ENCODE data around the gene CDC6. TPM values are rescaled to one million over a fixed set of nuclear protein-coding genes. Genes with fewer than 3 reads are reported as not detected.
A peak's percentile ranks its signal among the peaks of the same experiment; 100 is the strongest.

The CDC6 gene
- total RNA-seq, 4 donors from 2014 or later, result 0.27 to 0.75 (median 0.66) TPM; not detected in 1

- TF ChIP-seq POLR2A (IDR thresholded peaks at IDR 0.05) (no peak), CTCF (IDR thresholded peaks at IDR 0.05 in 4 of 5, conservative IDR thresholded peaks at IDR 0.05 in 1 of 5) (no peak)
- no peak overlapping the region for H3K4me3 ChIP-seq
- no peak for ATAC-seq
- intact Hi-C loops (cut with DNase I; ENCODE audit: low total_unique reads), result no loop called here
- no peak for DNase-seq
- H3K4me1 ChIP-seq, result peaks cover 100% of the 10 kb centered on the region in 2 donors
- no peaks in the 10 kb centered on the region for H3K9me3 ChIP-seq
- no peaks in the 10 kb centered on the region for H3K27me3 ChIP-seq
- in situ Hi-C loops (cut with MboI; ENCODE audit: low sequenced_read_pairs in 4 of 4), result no loop called here
- peak overlapping the region; percentile 95 to 100 (median 98) for H3K27ac ChIP-seq
- H3K36me3 ChIP-seq, result no peaks in the 10 kb centered on the region
Observed at GRCh38 chr17:40327244-40327729, 39.6 kb downstream of the CDC6 start.

GRCh38 chr17:40327735-40328385 is 40.2 kb downstream of the CDC6 start:
- DNase-seq (peak in 1 of 2 donors; percentile 66), ATAC-seq (no peak)
- intact Hi-C loops (cut with DNase I; ENCODE audit: low total_unique reads) (no loop called here), in situ Hi-C loops (cut with MboI; ENCODE audit: low sequenced_read_pairs in 4 of 4) (no loop called here)
- H3K27ac ChIP-seq, result peak overlapping the region; percentile 95 to 100 (median 98)
- no peak overlapping the region for H3K4me3 ChIP-seq
- no peaks in the 10 kb centered on the region for H3K9me3 ChIP-seq
- TF ChIP-seq CTCF (IDR thresholded peaks at IDR 0.05 in 4 of 5, conservative IDR thresholded peaks at IDR 0.05 in 1 of 5), result no peak
- TF ChIP-seq POLR2A (IDR thresholded peaks at IDR 0.05), result no peak
- H3K4me1 ChIP-seq, result peaks cover 100% of the 10 kb centered on the region in 2 donors
- H3K27me3 ChIP-seq, result no peaks in the 10 kb centered on the region
- H3K36me3 ChIP-seq, result no peaks in the 10 kb centered on the region

GRCh38 chr17:40328386-40328766 is 40.7 kb downstream of the CDC6 start:
- Histone ChIP-seq H3K4me3 (no peak overlapping the region), H3K36me3 (no peaks in the 10 kb centered on the region), H3K4me1 (peaks cover 100% of the 10 kb centered on the region in 2 donors), H3K9me3 (no peaks in the 10 kb centered on the region), H3K27me3 (no peaks in the 10 kb centered on the region), H3K27ac (peak overlapping the region; percentile 95 to 100 (median 98))
- TF ChIP-seq CTCF (IDR thresholded peaks at IDR 0.05 in 4 of 5, conservative IDR thresholded peaks at IDR 0.05 in 1 of 5), result no peak
- no peak for TF ChIP-seq POLR2A (IDR thresholded peaks at IDR 0.05)
- in situ Hi-C loops (cut with MboI; ENCODE audit: low sequenced_read_pairs in 4 of 4), result no loop called here
- intact Hi-C loops (cut with DNase I; ENCODE audit: low total_unique reads), result no loop called here
- ATAC-seq, result no peak
- no peak for DNase-seq

- peak overlapping the region; percentile 95 to 100 (median 98) for H3K27ac ChIP-seq
- in situ Hi-C loops (cut with MboI; ENCODE audit: low sequenced_read_pairs in 4 of 4), result no loop called here
- intact Hi-C loops (cut with DNase I; ENCODE audit: low total_unique reads), result no loop called here
- ATAC-seq, result peak in 1 of 2 donors; percentile 21
- peak overlapping the region in 1 of 4 donors; percentile 41 for H3K4me3 ChIP-seq
- no peaks in the 10 kb centered on the region for H3K9me3 ChIP-seq
- H3K4me1 ChIP-seq, result peaks cover 100% of the 10 kb centered on the region in 2 donors
- no peaks in the 10 kb centered on the region for H3K36me3 ChIP-seq
- DNase-seq, result peak in 1 of 2 donors; percentile 74
- no peaks in the 10 kb centered on the region for H3K27me3 ChIP-seq
- no peak for TF ChIP-seq POLR2A (IDR thresholded peaks at IDR 0.05)
- TF ChIP-seq CTCF (IDR thresholded peaks at IDR 0.05 in 4 of 5, conservative IDR thresholded peaks at IDR 0.05 in 1 of 5), result no peak
Observed at GRCh38 chr17:40329839-40330794, 42.4 kb downstream of the CDC6 start.

Data from gastrocnemius medialis (tissue), 4 donors.